Amniotic epithelial cell (primary cell): ENCODE measurements around the gene ZBTB20.
"Not testable (repeated sequence)": the region's sequence is repeated elsewhere in the genome, so short reads cannot be mapped to it uniquely, and the experiment has no call there.

Source experiments
- DNase-seq: peaks from one replicate; pipeline ENCODE4 v3.0.0-alpha.2; 2010; ENCODE audit warnings: low read depth

ZBTB20 gene

DNA sequence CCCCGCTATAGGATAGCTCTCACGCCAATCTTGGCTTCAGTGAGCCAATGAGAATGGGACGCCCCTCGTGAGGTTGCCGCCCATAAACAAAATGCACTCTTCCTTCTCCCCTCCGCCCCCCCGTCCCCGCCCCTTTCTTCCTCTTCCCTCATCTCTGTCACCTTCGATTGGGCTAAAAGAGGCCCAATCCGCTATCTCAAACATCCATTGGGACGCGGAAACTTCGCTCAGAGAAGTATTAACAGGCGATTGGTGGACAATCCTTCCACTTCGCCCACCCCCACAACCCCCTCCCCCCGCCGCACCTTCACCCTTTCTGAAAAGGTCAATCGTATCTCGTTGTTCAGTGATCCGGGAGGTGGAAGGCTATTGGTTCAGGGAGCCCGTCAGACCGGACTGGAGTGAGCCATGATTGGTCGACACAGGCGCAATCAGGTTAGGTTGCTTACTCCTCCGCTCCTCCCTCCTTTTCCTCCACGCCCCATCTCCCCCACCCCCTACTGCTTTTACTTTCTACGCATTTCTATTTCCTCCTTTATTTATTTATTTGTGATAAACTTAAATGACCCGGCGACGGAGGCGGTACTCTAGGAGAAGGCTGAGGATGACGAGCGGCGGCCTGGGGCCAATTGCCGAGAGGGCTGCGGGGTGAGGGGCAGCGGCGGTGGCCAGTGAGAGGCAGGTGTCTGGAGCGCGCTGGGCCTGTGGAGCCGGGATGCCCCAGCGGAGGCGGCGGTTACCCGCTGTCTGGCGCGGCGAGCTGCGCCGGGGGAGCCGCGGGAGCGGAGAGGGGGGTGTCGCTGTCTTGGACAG is 447 bp upstream of the ZBTB20 start:
- DNase-seq, result peak; percentile 100

DNA sequence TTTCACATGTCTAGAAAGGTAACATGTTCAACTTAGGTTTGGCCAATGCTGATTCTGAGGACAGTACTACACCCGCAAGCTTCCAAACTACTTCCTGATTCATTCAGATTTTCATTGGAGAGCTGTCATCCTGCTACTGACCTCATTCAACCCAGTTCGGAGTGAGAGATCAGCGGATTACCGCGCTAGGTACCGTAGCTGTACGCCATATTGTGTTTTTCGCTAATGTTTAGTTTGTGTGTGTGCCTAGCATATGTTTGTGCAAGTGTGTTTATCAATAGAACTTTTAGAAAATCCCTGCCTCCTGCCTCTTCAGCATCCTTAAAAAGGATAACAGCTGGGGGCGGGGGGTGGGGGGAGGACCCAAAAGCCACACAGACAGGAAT is 1.1 kb downstream of the ZBTB20 start:
- DNase-seq, result peak; percentile 93

DNA sequence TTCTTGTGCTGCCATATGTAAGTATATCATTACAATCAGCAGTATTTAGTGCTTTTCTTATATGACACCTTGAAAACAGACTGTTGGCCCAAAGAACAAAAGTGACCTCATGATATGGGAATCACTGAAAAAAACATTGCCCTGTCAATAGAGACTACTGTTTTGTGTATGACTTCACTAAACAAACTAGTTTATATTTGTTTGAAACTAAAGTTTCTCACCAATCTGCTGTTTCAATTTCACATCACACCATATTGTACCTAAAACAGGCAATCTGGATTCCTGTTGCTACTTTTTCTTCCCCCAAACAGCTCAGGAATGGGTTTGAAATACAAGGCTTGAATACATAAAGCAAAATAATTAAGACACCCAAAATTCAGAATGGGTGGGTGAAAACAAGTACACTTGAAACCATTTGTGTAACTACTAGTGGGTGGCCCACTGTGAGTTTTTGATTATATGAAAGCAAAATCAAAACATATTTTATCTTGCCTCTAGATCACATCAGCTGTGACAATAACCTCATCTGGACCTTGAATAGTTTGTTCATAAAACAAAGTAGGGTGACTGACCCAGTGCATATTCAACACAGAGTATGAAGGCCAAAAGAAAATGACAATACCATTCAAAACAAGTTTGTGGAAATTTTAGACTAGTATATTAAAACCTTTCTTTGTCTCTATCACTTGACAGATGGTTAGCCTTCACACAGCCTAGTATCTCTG is 5.9 kb downstream of the ZBTB20 start:
- no peak for DNase-seq

DNA sequence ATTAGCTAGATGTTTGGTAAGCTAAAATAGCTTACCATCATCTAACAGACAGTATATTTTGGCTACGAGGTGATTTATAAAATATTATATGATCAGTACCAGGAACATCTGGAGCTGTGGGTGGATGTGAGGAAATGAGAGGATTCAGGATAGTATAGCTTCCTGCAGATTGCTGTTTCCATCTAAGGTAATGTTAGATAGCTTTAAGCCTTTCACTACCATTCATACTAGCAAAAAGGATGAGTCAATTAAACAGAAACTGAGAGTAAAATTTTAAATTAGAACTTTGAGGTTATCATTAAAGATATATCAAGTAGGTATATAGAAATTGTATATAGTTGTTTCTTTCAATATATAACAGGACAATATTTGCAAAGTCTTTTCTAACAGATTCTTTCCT is 8.0 kb downstream of the ZBTB20 start:
- DNase-seq, result no peak

DNA sequence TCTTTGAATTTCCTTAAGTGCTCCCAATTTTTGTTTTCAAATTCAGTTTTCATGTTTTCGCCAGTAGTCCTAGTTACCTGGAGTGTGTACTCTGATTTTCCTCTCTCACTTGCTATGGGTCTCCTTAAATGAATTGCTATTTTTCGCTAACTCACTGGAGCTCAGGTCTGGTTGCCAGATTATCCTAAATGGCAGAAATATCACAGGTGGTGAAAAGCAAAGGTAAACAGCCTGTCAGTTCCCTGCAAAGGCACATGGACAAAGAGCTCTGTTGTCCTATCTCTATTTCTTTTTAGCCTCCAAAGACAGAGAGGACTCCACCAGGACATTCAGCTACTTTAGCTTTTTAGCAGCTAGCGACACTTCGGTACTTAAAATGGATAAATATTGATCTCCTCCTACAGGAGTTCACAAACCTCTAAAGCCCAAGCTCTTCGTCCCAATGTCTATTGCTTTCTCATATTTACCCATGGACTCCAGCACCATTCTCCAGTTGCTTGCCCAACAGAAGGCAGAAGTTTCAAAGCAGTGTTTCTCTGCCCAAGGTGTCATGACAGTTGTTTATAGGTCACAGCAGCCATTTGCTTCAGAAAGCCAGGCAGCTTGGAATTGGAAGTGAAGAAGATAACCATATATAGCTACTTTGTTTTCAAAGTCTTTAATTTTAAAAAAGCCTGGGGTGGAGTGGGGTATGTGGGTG is 12.3 kb downstream of the ZBTB20 start:
- no peak for DNase-seq

DNA sequence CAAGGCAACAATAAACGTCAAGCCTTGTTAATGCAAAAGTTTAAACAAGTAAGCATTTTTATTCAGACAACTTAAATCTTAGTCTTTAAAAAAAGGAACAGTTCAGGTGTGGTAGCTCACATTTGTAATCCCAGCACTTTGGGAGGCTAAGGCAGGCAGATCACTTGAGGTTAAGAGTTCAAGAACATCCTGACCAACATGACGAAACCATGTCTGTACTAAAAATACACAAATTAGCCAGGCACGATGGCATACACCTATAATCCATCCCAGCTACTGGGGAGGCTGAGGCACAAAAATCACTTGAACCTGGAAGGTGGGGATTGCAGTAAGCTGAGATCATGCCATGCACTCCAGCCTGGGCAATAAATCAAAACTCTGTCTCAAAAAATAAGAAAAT is 19.9 kb downstream of the ZBTB20 start:
- no peak for DNase-seq

DNA sequence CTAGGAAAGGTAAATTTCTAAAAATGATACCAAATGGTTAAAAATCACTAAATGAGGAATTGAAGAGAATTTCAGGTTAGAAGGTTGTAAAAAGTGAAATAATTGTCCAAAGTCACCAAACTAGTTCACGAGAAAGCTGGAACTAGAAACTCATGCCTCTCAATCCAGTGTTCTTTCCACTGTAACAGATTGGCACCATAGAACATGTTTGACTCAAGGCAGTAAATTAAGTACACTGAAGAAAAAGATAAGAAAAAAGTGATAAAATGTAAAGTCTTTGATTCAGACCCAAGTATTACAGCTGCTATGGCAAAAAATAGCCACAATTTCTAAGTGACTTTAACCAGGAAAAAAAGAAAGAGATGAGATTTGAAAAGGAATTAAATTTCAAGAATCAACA is 26.5 kb downstream of the ZBTB20 start:
- DNase-seq, result no peak

DNA sequence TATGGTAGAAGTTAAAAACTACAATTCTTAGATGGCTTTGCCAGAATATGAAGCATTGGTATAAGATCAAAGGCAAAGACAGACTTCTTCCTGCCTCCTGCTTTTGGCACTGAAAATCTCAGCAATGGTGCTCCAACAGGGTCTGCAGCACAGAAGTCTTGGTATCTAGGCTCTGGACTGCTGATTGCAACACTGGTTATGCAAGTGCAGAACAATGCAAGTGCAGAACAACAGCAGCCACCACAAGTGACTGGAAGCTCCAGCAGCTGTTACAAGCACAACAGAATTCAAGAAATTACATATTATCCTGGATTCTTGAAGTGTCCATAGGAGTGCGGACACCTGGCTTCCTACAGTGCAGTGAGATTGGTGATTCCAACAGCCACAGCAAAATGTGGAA is 33.7 kb downstream of the ZBTB20 start:
- peak; percentile 78 for DNase-seq

DNA sequence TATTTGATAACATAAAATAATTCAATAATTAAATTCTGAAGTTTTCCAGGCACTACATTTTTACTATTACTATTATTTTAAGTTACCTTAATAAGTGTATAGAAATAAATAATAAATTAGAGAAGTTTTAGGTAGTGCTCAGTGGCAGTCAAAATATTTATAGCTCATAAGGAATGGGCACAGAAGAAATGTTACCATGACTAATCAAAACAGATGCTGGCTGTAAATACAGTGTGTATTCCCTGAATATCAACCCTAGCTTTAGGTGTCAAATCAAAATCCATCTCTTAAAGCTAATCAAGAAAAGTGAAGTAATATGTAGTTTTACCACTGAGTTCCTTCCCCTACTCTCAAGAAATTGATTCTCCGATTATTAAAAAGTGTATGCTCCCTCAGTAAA is 35.5 kb downstream of the ZBTB20 start:
- no peak for DNase-seq

DNA sequence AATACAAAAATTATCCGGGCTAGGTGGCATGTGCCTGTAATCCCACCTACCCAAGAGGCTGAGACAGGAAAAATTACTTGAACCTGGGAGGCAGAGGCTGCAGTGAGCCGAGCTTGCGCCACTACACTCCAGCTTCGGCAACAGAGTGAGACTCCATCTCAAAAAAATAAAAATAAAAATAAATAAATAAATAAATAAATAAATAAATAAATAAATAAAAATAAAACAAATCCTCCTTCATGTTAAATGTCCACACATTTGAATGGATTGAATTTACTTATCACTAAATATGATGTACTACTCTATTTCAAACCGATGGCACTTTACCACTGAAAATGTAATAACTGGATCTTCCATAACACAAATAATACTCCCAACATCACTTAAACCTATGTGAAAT is 36.3 kb downstream of the ZBTB20 start:
- no peak for DNase-seq

DNA sequence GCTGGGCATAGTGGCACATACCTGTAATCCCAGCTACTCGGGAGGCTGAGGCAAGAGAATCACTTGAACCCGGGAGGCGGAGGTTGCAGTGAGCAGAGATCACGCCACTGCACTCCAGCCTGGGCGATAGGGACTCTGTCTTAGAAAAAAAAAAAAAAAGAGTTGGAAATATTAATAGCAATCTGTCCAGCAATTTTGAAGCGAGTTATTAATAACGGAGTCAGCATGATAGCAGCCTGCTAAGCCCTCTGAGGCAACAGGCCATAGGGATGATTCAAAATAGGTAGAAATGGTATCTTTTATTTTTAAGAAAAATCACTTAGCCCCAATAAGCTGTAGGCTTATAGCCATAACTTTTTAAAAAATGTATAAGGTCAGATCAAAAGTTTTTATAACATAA is 37.0 kb downstream of the ZBTB20 start:
- not testable (repeated sequence) for DNase-seq

DNA sequence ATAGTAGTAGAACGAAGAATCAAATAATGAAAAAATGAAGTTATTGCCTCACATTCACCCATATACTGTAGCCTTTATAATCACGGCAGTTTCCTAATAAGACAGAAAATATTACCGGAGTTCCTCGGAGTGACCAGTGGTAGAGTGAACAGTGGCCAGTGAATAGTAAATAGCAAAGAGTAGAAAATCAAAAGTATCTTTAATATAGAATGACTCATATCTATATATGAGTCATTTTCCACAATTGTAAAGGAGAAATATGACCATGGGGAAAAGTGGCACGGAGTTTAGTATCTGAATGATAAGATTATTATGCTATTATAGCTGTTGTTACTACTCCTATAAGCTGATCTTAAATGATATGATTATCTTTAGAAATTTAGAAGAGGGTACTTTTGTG is 38.5 kb downstream of the ZBTB20 start:
- DNase-seq, result no peak

DNA sequence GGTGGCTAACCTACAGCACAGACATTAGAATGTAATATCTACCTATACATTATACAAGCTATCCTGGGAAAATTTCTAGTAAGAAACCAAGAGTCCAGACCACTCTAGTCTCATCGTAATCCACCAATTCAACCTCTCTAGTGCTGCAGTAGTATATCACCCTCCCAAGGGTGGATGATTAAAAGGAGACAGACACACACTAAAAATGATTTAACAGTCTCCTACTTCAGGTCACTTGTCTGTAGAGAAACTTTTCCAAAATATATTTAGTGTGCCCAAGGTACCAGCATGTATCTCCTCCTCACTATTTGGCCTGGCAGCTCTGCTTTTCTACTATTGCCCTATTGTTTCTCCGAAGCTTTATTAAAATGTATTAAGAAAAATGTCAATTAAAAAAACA is 45.0 kb downstream of the ZBTB20 start:
- DNase-seq, result no peak

DNA sequence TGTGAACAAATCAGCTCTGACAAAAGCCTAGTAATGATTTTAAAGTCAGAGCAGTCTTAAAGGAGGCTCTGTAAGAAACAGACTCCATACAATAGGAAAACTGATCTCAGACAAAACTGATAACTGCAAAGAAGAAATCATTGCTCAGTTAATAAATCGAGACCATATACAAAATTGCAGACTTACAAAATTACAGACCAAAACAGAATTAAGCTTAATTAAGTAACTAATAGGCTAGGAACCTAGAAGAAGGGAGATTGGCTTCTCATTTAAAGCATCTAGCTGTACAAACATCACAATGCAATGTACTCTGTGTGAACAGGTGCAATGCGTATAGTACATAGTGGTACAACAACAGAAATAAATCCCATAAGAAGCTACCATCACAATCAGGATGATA is 46.3 kb downstream of the ZBTB20 start:
- DNase-seq, result no peak

DNA sequence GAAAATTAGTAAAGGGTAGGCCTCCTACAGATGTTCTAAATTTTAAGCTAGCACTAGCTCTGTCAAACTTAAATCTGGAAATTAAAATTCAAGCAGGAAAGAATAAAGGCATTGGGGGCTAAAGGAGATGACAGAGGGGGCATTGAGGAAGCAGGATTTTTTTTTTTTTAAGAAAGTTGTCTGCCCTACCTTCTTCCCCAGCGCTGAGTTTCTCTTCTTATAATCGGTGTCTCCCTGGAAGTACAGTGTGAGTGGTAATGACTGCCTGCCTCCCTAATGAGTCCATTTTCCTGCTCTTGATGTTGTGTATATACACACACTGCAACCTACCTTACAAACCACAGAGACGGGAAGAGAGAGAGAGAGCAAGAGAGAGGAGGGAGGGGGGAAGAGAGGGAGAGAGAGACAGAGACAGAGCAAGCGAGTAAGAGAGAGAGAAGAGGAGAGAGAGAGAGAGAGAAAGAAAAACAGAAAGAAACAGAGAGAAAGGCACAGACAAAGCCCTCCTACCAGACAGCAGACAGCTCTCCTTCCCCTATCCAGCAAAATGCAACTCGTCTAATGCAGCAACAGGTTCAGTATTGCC is 47.0 kb downstream of the ZBTB20 start:
- peak; percentile 88 for DNase-seq

DNA sequence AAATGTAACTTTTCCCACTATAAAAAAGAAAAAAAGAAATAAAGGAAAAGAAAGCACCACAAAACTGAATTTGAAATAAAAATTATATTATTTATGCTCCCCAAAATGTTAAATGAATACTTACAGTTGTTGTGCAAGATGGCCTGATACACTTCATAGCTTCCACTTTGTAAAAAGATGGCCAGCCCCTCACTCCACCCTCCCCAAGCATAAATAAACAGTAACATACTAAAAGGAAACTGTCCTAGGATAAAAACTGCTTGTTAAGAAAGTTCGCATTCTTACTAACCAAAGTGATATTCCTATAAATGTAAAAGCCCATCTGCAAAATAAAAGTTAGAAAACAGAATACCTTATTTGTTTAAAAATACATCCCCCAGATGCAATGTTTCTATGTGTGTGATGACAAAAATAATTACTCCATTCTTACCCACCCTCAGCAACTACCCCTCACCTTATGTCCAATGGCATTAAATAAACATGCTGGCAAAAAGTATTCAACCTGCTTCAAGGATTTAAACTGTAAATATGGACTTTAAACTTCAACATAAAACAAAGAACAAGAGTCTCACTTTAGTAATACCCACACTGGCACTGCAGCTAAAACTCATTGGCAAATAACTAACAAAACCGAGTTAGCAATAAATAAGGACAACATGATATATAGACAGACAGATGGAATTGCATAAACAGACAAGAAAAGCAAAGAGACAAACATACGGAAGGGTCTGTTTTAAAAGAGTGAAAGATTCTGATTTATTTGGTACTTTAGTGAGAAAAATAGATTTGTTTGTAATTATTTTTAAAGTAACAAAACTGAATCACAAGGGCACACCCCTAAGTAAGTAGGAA is 47.7 kb downstream of the ZBTB20 start:
- DNase-seq, result no peak

DNA sequence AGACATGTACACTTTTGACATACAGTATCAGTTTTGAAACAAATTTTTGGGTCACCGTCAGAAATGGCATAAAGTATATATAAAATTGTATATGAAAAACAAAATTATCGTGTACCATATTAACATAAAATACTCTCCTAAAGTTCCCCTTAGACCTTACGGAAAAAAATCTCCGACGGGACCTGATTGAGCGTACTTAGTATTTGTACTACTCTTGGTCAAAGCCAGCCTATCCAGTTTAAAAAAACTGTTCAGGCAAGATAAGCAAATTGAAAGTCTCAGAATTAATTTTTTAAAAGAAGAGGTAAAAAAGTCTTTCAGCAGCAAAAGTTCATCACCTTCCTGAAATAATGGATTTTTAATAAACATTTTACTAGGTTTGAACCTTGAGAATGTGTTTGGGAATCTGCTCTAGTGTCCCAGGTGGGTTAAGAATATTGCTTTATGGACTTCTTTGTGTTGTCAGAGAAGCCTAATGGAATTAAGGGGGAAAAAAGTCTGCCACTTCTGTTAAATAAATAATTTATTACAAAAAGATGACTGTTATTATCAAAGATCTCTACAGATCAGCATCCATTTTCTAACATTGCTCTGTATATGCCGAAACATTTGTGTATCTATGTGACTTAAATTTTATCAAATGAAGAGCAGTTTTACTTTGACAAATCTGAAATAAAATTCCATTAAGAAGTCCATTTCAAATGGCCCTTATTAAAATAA is 48.6 kb downstream of the ZBTB20 start:
- no peak for DNase-seq

DNA sequence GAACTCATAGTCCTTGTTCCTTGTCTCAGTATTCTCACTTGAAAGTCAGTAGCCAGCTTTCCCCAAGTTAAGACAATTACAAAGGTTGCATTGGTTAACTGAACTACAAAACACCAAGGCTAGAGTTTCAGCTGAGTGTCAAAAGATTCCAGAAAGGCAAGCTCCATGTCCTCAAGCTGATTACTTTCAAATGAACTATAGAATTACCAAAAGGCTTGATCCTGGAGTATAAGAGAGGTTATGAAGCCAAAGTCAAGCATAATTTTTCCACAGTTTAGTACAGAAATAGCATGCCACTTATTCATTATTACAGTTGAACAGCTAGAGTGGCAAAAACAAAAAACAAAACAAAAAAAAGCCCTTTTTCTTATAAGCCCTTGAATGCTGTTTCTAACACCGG is 51.9 kb downstream of the ZBTB20 start:
- no peak for DNase-seq

DNA sequence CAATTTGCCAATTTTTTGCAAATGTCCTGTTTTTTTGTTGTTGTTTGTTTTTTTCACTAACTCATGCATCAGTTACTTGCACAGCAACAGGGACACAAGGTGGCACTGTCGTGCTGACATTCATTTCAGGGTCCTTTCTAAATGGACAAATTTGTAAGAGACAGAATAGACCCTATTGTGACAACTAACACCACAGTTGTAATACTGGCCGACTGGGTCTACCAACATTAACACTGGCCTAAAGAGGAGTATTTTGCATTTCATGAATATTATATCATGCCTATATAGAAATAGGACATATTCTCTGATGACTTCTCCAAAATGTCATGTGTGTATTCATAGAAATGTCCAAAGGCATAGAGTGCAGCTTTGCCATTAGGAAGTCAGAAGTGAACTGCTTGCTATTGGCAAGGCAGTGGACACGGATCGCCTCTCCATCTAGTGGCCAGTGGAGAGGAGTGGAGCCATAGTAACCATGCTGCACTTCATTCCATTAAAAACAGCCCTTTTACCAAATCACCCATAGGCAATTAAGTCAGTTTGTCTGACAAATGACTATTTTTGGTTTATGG is 54.8 kb downstream of the ZBTB20 start:
- DNase-seq, result peak; percentile 58

DNA sequence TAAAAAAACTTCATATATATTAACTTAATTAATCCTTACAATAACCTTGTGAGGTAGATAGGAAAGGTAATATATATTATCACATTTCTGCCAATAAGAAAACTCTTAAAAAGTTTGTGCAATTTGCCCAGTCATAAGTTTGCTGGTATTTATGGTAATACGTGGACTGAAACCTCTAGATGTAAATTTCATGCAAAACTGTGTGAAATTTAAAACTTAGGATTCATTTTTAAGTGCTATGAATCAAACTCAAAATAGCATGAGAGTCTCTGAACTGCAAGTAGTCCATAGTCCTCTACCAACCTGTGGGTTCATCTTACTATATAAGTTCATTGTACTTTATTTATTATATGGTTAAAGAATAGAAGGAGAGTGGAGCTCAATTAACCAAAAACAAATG is 56.4 kb downstream of the ZBTB20 start:
- no peak for DNase-seq

DNA sequence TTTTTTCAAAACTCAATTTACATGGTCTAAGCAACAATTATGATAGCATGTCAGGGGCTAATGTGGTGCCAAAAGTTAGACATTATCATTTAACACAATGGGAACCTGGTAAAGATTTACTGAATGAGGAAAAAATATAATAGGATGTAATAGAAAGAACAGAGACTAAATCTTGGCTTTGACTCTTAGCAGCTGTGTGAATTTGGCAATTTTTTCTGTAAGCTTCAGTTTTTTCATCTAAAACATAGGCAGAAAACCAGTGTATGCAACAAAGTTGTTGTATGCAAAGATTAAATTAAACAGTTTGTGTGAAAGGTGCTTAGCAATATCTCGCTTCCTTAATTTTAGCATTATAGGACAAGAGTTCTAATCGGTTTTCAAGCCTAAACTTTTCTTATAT is 57.6 kb downstream of the ZBTB20 start:
- no peak for DNase-seq
